Nephron progenitor cell (in vitro differentiated cells): ENCODE measurements around the gene SUGP1.
A peak's percentile ranks its signal among the peaks of the same experiment; 100 is the strongest.

ENCODE experiments used
- DNase-seq: peaks from one replicate; pipeline ENCODE4 v3.0.0; 2021
- H3K27ac Mint-ChIP-seq: 2 replicates; pipeline ENCODE4 v1.8.0; 2021; ENCODE audit warnings: mild to moderate bottlenecking, moderate library complexity, mixed read lengths
- H3K27me3 Mint-ChIP-seq: 2 replicates; pipeline ENCODE4 v1.8.0; 2021; ENCODE audit warnings: mild to moderate bottlenecking, low read depth, mixed read lengths; ENCODE audit not compliant: poor library complexity
- H3K36me3 Mint-ChIP-seq: 2 replicates; pipeline ENCODE4 v1.8.0; 2021; ENCODE audit warnings: low read depth, mixed read lengths
- H3K4me1 Mint-ChIP-seq: 2 replicates; pipeline ENCODE4 v1.8.0; 2021; ENCODE audit warnings: mixed read lengths
- H3K4me3 Mint-ChIP-seq: 2 replicates; pipeline ENCODE4 v1.8.0; 2021; ENCODE audit warnings: mild to moderate bottlenecking, moderate library complexity, mixed read lengths
- H3K9me3 Mint-ChIP-seq: 2 replicates; pipeline ENCODE4 v1.8.0; 2021; ENCODE audit warnings: mild to moderate bottlenecking, moderate library complexity, mixed read lengths
- TF ChIP-seq, protein P1 (sequence below): fragments of 200-600 bp; sonication (generic); IDR thresholded peaks from 2 replicates; pipeline ENCODE4 v1.5.0; 2021; ENCODE audit warnings: antibody characterized with exemption

Gene SUGP1

DNA sequence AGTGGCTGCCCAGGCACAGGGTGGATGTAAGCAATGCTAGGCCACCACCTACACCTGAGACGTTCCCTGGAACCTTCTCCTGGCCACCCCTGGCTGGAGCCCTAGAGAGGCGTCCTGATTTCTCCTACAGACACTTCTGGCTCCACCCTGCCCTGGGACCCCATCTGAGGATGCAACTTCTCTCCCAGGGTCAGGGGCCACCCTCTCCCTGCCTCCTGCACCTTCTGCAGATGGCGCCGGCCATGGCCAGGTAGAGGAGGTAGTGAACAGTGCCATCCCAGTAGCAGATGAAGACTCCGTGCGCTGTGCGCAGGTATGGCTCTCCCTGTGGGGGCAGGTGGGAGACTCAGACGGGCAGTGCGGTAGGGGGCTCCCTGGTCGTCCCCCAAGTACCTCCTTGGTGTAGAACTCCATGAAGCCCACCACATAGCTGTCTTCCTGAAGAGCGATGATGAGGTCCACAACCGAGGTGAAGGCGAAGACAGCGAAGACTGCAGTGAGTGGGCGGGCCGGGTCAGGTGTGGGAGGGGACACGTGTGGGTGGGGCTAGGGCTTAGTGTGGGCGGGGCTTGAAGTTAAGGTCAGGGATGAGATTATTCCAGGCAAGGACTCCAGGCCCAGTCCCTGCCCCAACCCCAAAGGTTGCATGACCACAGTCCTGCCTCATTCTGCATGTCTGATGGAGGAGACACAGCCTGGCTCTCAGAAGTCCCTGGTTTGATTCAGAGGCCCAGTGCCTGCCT, 50.2 kb downstream of the SUGP1 start:
- H3K4me3 Mint-ChIP-seq = no peak overlapping the region
- TF ChIP-seq, protein P1, sequence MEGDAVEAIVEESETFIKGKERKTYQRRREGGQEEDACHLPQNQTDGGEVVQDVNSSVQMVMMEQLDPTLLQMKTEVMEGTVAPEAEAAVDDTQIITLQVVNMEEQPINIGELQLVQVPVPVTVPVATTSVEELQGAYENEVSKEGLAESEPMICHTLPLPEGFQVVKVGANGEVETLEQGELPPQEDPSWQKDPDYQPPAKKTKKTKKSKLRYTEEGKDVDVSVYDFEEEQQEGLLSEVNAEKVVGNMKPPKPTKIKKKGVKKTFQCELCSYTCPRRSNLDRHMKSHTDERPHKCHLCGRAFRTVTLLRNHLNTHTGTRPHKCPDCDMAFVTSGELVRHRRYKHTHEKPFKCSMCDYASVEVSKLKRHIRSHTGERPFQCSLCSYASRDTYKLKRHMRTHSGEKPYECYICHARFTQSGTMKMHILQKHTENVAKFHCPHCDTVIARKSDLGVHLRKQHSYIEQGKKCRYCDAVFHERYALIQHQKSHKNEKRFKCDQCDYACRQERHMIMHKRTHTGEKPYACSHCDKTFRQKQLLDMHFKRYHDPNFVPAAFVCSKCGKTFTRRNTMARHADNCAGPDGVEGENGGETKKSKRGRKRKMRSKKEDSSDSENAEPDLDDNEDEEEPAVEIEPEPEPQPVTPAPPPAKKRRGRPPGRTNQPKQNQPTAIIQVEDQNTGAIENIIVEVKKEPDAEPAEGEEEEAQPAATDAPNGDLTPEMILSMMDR = no peak
- H3K36me3 Mint-ChIP-seq = no peaks in the 10 kb centered on the region
- H3K9me3 Mint-ChIP-seq = no peaks in the 10 kb centered on the region
- H3K27me3 Mint-ChIP-seq = peaks cover 14% of the 10 kb centered on the region
- H3K4me1 Mint-ChIP-seq = peaks cover 14% of the 10 kb centered on the region
- DNase-seq = no peak
- no peak overlapping the region for H3K27ac Mint-ChIP-seq

DNA sequence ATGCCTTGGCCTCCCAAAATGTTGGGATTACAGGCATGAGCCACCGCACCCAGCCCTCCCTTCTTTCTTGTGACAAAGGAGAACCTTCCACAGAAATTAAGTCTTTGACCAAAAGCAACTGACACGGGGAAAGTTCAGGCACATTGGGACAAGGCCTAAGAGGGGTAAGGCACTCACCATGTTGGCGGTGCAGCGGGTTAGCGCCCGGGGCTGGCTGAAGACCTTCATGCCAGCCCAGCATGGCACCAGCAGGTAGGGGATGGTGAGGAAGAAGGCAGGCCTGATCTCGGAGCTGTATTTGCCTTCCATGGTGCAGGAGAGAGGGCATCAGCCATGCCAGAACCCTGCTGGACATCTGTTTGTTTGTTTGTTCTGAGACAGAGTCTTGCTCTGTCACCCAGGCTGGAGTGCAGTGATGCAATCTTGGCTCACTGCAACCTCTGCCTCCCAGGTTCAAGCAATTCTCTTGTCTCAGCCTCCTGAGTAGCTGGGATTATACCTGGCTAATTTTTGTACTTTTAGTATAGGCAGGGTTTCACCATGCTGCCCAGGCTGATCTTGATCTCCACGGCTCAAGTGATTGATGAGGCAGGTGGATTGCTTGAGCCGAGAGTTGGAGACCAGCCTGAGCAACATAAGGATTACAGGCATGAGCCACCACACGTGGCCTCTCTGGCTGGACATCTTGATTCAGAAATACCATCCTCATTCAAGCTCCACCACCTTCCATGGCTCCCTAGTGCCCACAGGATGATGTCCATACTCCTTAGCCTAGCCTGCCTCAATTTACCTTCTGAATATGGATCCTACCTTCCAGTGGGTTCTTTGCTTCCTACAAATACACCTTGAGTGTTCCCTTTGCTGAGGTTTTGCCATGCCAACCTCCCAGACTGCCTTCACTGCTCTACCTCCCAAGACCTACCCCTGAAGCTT, 51.6 kb downstream of the SUGP1 start:
- TF ChIP-seq, protein P1 = no peak
- Mint-ChIP-seq H3K27ac (no peak overlapping the region), H3K9me3 (no peaks in the 10 kb centered on the region), H3K36me3 (no peaks in the 10 kb centered on the region), H3K4me1 (peaks cover 13% of the 10 kb centered on the region), H3K4me3 (no peak overlapping the region), H3K27me3 (peaks cover 28% of the 10 kb centered on the region)
- DNase-seq = no peak

DNA sequence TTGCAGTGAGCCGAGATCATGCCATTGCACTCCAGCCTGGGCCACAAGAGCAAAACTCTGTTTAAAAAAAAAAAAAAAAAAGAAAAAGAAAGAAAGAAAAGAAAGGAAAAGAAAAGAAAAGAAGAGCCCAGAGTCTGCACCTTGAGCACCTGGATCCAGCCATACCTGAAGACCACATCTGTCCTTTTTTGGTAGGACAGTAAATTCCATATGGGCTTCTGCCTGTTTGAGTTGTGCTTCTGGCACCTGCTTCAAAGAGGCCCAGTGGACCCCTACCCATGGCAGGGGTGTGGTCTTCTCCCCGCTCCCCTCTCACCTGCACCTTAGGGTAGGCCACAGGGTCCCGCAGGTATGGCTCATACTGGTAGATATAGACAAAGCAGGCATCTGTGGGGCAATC, 53.0 kb downstream of the SUGP1 start:
- H3K9me3 Mint-ChIP-seq = no peaks in the 10 kb centered on the region
- H3K27ac Mint-ChIP-seq = no peak overlapping the region
- no peak for DNase-seq
- TF ChIP-seq, protein P1 = no peak
- peaks cover 42% of the 10 kb centered on the region for H3K27me3 Mint-ChIP-seq
- no peak overlapping the region for H3K4me3 Mint-ChIP-seq
- peaks cover 9% of the 10 kb centered on the region for H3K4me1 Mint-ChIP-seq
- no peaks in the 10 kb centered on the region for H3K36me3 Mint-ChIP-seq

DNA sequence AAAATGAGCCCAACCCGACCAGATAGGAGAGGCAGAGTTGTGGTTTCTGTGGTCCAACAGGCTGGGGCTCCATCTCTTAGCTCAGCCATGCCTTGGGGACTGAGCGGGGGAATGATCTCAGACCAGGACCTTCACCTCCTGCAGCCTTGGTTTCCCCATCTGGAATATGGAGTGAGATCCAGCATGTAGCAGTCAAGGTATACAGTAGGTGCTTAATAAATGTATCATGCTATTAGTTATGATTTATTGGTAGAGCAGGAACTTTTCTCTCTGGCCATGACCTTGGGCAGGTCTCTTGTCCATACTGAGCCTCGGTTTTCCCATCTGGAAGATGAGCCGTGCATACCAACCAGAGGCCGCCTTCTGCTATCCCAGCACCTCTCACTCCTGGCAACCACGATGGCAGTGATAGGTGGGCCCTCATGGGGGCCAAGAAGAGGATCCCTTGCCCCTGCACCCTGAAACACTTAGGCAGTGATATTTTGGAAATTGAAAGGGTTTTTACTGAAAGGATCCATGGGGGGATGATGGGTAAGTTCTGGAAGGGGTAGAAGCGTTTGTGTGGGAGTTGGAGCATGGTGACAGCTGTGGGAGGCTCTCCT, 56.3 kb downstream of the SUGP1 start:
- H3K27me3 Mint-ChIP-seq = peaks cover 52% of the 10 kb centered on the region
- peaks cover 6% of the 10 kb centered on the region for H3K9me3 Mint-ChIP-seq
- H3K27ac Mint-ChIP-seq = no peak overlapping the region
- H3K36me3 Mint-ChIP-seq = peaks cover 10% of the 10 kb centered on the region
- TF ChIP-seq, protein P1 = no peak
- H3K4me3 Mint-ChIP-seq = no peak overlapping the region
- DNase-seq = no peak
- peaks cover 15% of the 10 kb centered on the region for H3K4me1 Mint-ChIP-seq

DNA sequence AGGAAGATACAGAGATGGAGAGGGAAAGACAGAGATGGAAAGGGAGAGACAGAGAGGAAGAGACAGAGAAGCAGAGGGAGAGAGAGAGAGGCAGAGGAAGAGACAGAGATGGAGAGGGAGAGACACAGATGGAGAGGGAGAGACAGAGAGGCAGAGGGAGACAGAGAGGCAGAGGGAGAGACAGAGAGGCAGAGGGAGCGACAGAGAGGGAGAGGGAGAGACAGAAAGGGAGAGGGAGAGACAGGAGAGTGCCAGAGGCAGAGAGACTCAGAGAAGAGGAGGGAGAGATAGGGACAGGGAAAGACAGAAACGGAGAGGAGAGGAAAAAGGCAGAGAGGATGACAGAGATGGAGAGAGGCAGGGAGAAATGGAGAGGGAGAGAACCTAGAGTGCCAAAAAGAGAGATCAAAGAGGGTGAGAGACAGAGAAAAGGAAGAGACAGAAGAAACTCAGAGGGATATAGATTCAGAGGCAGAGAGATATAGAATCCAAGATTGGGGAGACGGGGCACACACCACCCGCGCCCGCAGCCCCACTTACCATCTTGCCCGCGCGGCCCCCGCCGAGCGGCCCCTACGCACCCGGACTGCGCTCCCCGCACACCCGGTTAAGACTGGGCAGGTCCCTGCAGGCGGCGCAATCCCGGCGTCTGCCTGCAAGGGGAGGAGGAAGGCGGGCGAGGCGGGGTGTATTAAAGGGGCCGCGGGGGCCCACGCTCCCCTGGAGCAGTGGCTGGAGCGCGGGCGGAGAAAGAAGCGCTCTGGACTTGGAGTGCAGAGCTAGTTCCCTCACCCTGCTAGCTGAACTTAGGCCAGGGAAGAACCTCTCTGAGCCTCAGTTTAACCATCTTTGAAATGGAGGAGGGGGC, 57.9 kb downstream of the SUGP1 start:
- TF ChIP-seq, protein P1 = no peak
- Mint-ChIP-seq H3K27ac (no peak overlapping the region), H3K36me3 (peaks cover 13% of the 10 kb centered on the region), H3K4me3 (peak overlapping the region; percentile 77), H3K4me1 (peaks cover 15% of the 10 kb centered on the region), H3K9me3 (peaks cover 6% of the 10 kb centered on the region), H3K27me3 (peaks cover 52% of the 10 kb centered on the region)
- peak; percentile 37 for DNase-seq
